HuH-7 (cell line): Measurements from ENCODE around the gene HPCAL4.

Source experiments
- DNase-seq: peaks from one replicate; pipeline ENCODE4 v3.0.0; 2011; ENCODE audit warnings: low spot score

The HPCAL4 gene

DNA sequence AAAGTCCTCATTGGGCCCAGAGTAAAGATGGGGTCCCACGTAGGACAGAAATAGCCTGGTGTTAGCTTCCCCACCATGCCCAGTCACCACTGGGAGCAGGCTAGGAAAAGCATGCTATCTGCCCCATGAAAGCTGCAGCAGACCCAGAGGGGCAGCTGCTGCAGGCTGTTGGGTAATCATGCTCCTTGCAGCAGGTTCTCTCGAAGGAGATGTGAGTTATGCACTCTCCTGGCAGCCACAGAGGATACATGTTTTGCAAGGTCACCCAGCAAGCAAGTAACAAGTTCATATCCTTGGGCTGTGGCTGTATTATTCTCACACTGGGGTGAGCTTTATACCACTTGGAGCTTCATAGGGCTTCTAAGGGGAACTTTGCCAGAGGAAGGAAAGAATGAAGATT is 42.7 kb downstream of the HPCAL4 start:
- DNase-seq = no peak

DNA sequence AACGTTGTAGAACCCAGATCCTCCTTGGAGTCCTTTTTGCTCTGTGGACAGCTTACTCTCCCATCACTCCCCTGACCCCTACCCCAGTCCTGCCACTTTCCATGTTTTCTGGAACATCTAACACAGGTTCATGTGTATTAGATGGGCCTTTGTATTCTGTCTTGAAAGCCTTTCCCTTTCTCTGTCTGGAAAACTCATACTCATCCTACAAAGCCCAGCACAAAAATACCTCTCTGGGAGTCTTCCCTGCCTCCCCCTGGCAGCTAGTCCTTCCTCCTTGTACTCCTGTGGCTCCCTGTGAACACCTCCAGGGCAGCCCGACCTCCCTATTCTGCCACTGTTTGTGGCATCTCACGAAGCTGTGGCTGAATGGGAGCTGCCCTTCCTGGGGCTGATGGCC is 44.0 kb downstream of the HPCAL4 start:
- no peak for DNase-seq

DNA sequence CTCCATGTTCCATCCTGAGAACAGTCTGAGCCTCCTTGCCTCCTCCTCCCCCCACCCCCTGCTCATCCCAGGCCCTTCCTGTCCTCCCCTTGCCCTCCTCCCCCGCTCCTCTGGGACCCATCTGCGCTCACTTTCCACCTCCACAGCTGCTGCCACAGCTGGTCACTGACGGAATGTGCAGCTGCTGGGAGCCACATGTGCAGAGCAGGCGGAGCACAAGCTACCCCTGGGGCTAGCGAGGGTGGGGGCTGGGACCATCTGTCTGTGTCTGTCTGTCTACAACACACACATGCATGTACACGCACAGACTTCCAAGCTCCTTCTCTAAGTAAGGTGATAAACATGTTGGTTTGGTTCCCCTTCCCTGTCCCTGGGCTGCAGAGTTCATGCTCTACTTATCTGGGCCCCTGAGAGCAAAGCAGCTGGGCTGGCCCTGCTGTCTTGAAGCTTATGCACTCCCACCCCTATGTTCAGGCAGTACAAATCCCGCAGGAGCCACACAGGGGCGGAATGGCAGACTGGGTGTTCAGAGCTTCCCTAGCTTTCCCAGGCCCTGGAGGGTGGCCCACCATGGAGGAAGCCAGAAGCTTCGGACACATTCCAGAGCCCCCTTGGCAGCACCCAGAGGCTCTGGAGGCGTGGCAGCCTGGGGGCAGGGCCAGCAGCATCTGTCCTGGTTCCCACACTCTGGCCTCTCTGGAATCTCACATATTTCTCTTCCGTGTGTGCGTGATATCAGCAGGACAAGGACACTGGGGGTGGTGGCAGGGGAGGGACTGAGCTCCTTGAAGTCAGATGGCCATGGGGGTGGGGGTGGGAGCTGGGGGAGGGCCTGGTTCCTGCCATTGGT is 44.8 kb downstream of the HPCAL4 start:
- no peak for DNase-seq

GRCh38 chr1:39645411-39646043 is 45.7 kb downstream of the HPCAL4 start:
- no peak for DNase-seq

GRCh38 chr1:39643705-39644104 is 47.5 kb downstream of the HPCAL4 start:
- DNase-seq = no peak

- DNase-seq = no peak
These were observed 48.4 kb downstream of the HPCAL4 start for GRCh38 chr1:39642796-39643195.

DNA sequence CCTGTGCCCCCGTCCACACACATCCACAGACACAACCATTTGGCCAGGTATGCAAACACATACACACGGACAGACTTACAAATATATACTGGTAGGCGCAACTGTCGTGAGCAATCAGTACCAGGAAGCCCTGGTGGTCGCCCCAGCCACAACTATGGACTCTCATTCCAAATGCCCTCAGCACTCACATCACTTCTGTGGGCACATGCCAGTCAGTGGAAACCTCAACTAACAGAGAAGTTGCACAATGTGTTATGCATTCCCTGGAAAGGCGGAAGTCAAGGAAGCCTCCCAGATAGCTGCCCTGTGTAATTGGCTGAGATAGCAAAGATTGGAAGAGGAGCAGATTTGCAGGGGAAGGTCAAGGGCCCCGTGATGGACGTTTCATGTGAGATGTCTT is 50.4 kb downstream of the HPCAL4 start:
- DNase-seq = no peak

DNA sequence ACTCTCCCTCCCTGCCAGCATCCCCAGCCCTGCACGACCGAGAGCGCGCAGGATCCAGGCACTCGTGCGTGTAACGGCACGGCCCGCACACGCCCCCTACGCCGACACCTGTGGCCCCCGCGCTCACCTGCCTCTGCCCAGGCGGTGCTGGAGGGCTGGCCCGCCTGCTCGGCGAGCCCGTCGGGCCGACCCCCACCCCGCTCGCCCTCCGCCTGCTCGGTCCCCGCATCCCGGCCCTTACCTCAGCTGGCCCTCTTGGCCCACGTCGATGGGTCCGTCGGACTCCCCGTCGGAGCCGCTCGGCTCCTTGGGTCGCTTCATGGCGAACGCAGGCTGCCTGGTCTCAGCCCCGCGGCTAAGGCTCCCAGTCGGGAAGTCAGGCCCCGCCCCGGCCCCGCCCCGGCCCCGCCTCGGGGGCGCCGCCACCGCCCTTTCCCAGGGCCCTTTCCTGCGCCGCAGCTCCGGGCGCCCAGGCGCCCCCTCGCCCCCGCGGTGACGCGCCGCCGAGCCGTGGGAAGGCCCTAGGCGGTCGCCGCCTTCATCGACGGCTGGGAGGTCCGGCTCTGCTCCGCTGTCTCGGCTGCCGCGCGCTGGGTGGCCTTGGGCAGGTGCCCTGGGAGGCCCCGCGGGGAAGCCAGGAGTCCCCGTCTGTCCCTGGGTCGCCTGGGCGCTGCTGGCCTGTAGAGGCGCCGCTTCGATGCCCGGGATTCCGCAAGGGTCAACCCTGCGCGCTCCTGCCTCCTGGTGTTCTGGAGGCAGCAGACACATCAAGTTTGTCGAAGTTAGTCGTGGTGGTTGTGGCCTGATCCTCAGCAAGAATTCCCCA is 51.7 kb downstream of the HPCAL4 start, which contains the start of gene HEYL:
HEYL (minus strand) TSS at position 339 of the 826 bp plus-strand sequence; CDS start at position 321, 18 bp downstream.
- DNase-seq = peak; percentile 97

GRCh38 chr1:39638965-39639304 is 52.3 kb downstream of the HPCAL4 start:
- peak; percentile 42 for DNase-seq

DNA sequence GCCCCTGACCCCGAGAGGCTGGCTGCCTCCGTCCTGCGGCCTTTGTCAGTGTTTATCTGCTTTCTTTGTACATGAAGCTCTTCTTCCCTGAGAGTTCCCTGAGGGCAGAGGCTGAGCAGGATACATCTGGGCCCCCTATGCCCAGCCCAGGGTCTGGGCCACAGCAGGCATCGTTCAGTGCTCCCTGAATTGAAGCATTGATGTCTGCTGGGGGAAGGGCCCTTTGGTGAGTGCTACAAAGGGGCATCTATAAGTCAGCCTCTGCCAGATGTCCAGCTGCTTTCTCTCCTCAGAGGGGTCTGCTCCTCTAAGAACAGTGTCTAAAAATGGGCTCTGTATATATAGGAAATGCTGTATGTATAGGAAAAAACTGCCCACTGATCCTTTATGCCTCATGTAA is 53.9 kb downstream of the HPCAL4 start:
- DNase-seq = no peak

GRCh38 chr1:39635871-39636210 is 55.4 kb downstream of the HPCAL4 start:
- no peak for DNase-seq

GRCh38 chr1:39635205-39635870 is 55.9 kb downstream of the HPCAL4 start:
- DNase-seq = no peak

DNA sequence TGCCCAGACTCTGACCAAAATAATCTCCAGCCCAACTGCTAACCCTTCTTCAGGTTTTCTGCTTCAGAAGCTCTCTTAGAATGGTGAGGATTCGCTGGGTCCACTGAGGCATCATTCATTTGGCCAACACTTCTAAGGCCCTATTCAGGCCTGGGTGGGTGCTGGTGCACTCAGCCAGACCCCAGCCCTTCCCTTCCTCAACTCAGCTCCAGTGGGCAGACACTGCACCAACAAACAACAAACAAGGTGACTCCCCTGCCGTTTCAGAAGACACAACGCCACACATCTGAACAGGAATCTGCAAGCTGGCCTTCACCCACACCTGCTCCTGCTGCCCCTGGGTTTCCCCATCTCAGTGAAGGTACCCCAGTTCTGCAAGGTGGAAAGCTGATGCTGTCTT is 57.8 kb downstream of the HPCAL4 start:
- no peak for DNase-seq

- no peak for DNase-seq
These were observed 58.4 kb downstream of the HPCAL4 start for GRCh38 chr1:39632682-39633417.

DNA sequence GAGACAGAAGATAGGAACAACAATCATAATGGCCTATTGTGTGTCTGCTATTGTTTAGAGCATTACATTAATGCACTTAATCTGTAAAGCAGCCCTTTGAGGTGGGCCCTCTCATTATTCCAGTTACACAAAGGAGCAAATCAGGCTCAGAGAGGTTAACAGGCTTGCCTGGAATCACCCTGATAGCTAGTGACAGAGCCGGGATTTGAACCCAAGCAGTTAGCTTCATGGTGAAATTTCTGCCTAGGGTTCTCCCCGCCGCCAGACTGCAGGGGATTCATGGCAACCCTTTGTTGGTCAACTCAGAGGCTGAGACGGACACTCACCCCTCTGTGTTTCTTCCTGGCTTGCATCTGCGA is 58.9 kb downstream of the HPCAL4 start:
- DNase-seq = no peak

DNA sequence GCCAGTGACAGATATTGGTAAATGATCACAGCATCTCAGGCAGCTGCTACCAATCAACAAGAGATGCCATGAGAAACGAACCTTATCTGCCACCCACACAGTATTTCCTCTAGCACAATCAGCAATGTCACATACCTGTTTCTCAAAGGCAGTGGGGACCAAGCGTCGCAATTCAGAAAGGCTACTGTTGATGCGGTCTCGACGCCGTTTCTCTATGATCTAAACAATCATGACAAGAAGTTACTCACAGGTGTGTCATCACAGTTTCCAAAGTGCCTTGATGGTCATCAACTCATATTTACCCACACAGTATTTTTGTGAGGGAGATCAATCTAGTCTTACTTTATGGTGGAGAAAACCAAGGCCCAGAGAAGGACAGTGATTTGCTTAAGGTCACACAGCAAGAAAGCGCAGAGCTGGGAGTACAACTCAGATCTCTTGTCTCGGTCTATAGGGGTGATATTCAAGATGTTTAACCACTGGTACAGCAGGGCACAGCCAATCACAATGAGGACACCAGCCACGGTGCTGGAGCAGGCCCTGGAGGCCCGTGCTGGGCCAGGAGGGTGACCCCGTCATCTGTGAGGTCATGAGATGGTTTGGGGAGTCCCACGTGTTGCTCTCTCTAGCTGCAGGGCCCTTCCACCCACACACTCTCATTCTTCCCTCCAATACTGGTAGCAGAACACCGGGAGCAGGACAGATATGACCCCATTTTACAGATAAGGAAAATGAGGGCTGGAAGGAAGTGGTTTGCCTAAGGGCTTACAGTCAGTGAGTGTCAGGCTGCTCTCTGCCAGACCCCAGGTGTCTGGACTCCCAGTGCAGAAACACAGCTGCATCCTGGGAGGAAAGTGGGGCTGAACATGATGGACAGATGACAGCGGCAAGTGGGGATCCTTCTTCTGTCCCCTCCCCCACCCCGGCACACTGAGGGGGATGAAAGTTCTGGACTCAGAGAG is 59.6 kb downstream of the HPCAL4 start:
- DNase-seq = no peak

DNA sequence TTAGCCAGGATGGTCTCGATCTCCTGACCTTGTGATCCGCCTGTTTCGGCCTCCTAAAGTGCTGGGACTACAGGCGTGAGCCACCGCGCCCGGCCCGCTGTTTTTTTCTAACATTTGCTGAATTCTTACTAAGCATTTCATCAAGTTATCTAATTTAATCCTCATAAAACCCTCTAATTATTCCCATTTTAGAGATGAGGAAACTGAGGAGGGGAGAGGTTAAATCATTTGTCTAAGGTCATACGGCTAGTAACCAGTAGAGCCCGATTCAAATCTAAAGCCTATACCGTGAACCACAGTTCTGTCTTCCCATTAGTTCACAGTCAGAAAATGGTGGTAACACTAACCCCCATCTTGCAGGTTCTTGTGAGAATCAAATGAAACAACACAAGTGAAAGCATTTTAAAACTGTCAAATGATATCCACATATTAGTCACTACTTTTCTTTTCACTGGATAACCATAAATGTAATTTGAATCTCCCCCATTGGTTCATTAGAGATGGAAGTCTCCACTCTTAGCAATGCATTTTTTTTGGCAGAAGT is 62.4 kb downstream of the HPCAL4 start:
- no peak for DNase-seq
